HepG2 (cell line): ENCODE measurements around the gene LAMA5. TPM values are rescaled to one million over a fixed set of nuclear protein-coding genes. Genes with fewer than 3 reads are reported as not detected.

Source experiments
- BRD4 ChIP-seq: sonication (generic); formaldehyde crosslinking; IDR thresholded peaks from 2 replicates; pipeline ENCODE4 v1.4.0; 2020; ENCODE audit warnings: missing genetic modification reagents
- GTF2F1 ChIP-seq: fragments of 150-350 bp; IDR thresholded peaks from 2 replicates; pipeline ENCODE4 v1.6.1; 2014; ENCODE audit warnings: low read length
- HHEX ChIP-seq: IDR thresholded peaks from 2 replicates; pipeline ENCODE4 v1.6.1; 2016; ENCODE audit warnings: control low read depth
- MYNN ChIP-seq: sonication (generic); formaldehyde crosslinking; IDR thresholded peaks from 2 replicates; pipeline ENCODE4 v1.4.0; 2020; ENCODE audit warnings: mild to moderate bottlenecking, low read depth, missing genetic modification reagents
- NRL ChIP-seq: sonication (generic); formaldehyde crosslinking; IDR thresholded peaks from 2 replicates; pipeline ENCODE4 v1.5.0; 2020; ENCODE audit warnings: missing genetic modification reagents, mild to moderate bottlenecking, moderate library complexity, borderline replicate concordance
- RCOR2 ChIP-seq: IDR thresholded peaks from 2 replicates; pipeline ENCODE4 v1.6.1; 2016; ENCODE audit warnings: missing biosample characterization, missing genetic modification reagents
- SAFB2 ChIP-seq: sonication (generic); formaldehyde crosslinking; IDR thresholded peaks from 2 replicates; pipeline ENCODE4 v1.5.1; 2020; ENCODE audit warnings: missing genetic modification reagents, low read depth, mild to moderate bottlenecking, borderline replicate concordance
- SETDB1 ChIP-seq: sonication (generic); formaldehyde crosslinking; IDR thresholded peaks from 2 replicates; pipeline ENCODE4 v1.5.1; 2020; ENCODE audit warnings: missing genetic modification reagents, mild to moderate bottlenecking, borderline replicate concordance
- ZNF136 ChIP-seq: sonication (generic); formaldehyde crosslinking; IDR thresholded peaks from 2 replicates; pipeline ENCODE4 v1.8.1; 2022; ENCODE audit warnings: low read depth, mild to moderate bottlenecking, moderate library complexity, missing genetic modification reagents
- ZNF256 ChIP-seq: sonication (generic); formaldehyde crosslinking; conservative IDR thresholded peaks from 2 replicates; pipeline ENCODE4 v1.4.0; 2020; ENCODE audit warnings: missing genetic modification reagents
- ZNF337 ChIP-seq: sonication (generic); formaldehyde crosslinking; IDR thresholded peaks from 2 replicates; pipeline ENCODE4 v1.5.1; 2020; ENCODE audit warnings: missing genetic modification reagents, low read depth, mild to moderate bottlenecking, borderline replicate concordance
- ZNF343 ChIP-seq: sonication (generic); formaldehyde crosslinking; IDR thresholded peaks from 2 replicates; pipeline ENCODE4 v1.4.0; 2020; ENCODE audit warnings: mild to moderate bottlenecking, missing genetic modification reagents
- ZNF367 ChIP-seq: sonication (generic); formaldehyde crosslinking; IDR thresholded peaks from 2 replicates; pipeline ENCODE4 v1.4.0; 2020; ENCODE audit warnings: missing genetic modification reagents, borderline replicate concordance
- ZNF510 ChIP-seq: sonication (generic); formaldehyde crosslinking; IDR thresholded peaks from 2 replicates; pipeline ENCODE4 v1.4.0; 2020; ENCODE audit warnings: low read depth, mild to moderate bottlenecking, missing genetic modification reagents
- ZNF562 ChIP-seq: sonication (generic); formaldehyde crosslinking; IDR thresholded peaks from 2 replicates; pipeline ENCODE4 v1.8.0; 2022; ENCODE audit warnings: missing genetic modification reagents, borderline replicate concordance
- ZNF644 ChIP-seq: IDR thresholded peaks from 2 replicates; pipeline ENCODE4 v1.6.1; 2016; ENCODE audit warnings: low read depth
- ZNF766 ChIP-seq: sonication (generic); formaldehyde crosslinking; IDR thresholded peaks from 2 replicates; pipeline ENCODE4 v1.5.0; 2020; ENCODE audit warnings: missing genetic modification reagents, borderline replicate concordance
- ZNF841 ChIP-seq: sonication (generic); formaldehyde crosslinking; IDR thresholded peaks from 2 replicates; pipeline ENCODE4 v1.8.1; 2023; ENCODE audit warnings: missing genetic modification reagents, borderline replicate concordance
- polyA plus RNA-seq, 8 experiments: library from polyadenylated mRNA; depleted of rRNA in 3 of 8; stranded (reverse) in 7 of 8; unstranded in 1 of 8; fragments of >200 nt; fragmentation: Illumina TruSeq in 4 of 8; extraction: Trizol in 4 of 8; gene quantifications; 2 replicates each; pipeline versions ENCODE4 v1.2.1 to v1.2.3, GENCODE V29; 2011 to 2016; ENCODE audit warnings: low read depth in 4 of 8, missing spikeins in 1 of 8, mixed read lengths in 1 of 8; ENCODE audit not compliant: insufficient read depth in 1 of 8
- total RNA-seq, 5 experiments: library from RNA; depleted of rRNA; stranded (reverse); fragments of >200 nt; fragmentation: Illumina TruSeq; extraction: Trizol; gene quantifications; 2 replicates each; pipeline ENCODE4 v1.2.3, GENCODE V29; 2016; ENCODE audit warnings: low read depth in 1 of 5
- TF ChIP-seq, protein P1 (sequence below): sonication (generic); formaldehyde crosslinking; IDR thresholded peaks from 2 replicates; pipeline ENCODE4 v1.9.0; 2022; ENCODE audit warnings: low read depth, missing genetic modification reagents
- TF ChIP-seq, protein P2 (sequence below): sonication (generic); formaldehyde crosslinking; IDR thresholded peaks from 2 replicates; pipeline ENCODE4 v1.8.0; 2023; ENCODE audit warnings: mild to moderate bottlenecking, missing genetic modification reagents
- TF ChIP-seq, protein P3 (sequence below): sonication (generic); formaldehyde crosslinking; IDR thresholded peaks from 2 replicates; pipeline ENCODE4 v1.4.0; 2020; ENCODE audit warnings: missing genetic modification reagents
- TF ChIP-seq, protein P4 (sequence below): sonication (generic); formaldehyde crosslinking; IDR thresholded peaks from 2 replicates; pipeline ENCODE4 v1.8.0; 2022; ENCODE audit warnings: mild to moderate bottlenecking, missing genetic modification reagents, borderline replicate concordance

The LAMA5 gene
- total and polyA plus RNA-seq, 2 of the 13 experiments (the other 11 are each of a cell fraction or from before 2014, with no cell fraction given): 21.0 to 44.7 TPM

DNA sequence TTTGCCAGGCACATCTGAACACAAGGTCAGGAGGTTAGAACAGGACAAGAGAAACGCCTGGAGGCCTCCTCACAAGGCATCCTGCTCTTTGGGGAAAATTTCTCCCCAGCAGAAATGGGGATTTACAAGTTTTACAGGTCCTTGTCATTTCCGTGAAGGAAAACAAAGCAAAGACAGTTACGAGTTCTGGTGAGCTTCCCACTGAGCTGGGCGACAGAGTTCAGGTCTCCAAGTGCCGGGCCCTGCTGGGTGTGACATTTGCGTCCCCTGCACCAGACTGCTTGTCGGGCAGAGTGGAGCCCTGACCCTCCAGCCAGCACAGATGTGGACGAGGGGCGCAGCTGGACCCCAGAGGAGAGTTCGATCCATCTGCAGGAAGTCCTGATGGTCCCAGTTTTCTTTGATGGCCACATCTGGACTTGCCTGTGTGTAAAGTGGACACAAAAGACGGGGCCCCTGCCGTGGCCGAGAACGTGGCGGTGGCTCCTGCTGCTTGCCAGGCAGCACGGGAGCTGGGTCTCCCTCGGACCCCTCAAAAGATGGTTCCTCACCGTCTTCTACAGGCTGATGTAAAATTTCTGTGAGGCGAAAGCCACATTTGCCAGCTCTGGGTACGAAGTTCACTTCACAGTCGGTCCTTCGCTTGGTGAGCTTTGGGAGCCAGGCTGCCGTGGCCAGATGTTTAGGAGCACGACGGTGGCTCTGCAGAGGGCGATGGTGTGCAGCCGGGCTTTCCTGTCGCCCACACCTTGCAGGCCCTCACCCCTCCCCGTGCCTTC is 69.5 kb downstream of the LAMA5 start (continued):
- no peak for TF ChIP-seq ZNF766 (CRISPR knock-in tag)
- TF ChIP-seq, protein P1, sequence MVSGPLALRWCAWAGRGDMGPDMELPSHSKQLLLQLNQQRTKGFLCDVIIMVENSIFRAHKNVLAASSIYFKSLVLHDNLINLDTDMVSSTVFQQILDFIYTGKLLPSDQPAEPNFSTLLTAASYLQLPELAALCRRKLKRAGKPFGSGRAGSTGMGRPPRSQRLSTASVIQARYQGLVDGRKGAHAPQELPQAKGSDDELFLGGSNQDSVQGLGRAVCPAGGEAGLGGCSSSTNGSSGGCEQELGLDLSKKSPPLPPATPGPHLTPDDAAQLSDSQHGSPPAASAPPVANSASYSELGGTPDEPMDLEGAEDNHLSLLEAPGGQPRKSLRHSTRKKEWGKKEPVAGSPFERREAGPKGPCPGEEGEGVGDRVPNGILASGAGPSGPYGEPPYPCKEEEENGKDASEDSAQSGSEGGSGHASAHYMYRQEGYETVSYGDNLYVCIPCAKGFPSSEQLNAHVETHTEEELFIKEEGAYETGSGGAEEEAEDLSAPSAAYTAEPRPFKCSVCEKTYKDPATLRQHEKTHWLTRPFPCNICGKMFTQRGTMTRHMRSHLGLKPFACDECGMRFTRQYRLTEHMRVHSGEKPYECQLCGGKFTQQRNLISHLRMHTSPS: no peak
- TF ChIP-seq, protein P2, sequence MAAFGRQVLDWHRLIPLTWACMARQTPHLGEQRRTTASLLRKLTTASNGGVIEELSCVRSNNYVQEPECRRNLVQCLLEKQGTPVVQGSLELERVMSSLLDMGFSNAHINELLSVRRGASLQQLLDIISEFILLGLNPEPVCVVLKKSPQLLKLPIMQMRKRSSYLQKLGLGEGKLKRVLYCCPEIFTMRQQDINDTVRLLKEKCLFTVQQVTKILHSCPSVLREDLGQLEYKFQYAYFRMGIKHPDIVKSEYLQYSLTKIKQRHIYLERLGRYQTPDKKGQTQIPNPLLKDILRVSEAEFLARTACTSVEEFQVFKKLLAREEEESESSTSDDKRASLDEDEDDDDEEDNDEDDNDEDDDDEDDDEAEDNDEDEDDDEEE: no peak
- TF ChIP-seq ZNF367 (CRISPR knock-in tag): no peak
- TF ChIP-seq ZNF256 (CRISPR knock-in tag): no peak
- no peak for TF ChIP-seq ZNF841 (CRISPR knock-in tag)
- no peak for TF ChIP-seq MYNN
- TF ChIP-seq, protein P3, sequence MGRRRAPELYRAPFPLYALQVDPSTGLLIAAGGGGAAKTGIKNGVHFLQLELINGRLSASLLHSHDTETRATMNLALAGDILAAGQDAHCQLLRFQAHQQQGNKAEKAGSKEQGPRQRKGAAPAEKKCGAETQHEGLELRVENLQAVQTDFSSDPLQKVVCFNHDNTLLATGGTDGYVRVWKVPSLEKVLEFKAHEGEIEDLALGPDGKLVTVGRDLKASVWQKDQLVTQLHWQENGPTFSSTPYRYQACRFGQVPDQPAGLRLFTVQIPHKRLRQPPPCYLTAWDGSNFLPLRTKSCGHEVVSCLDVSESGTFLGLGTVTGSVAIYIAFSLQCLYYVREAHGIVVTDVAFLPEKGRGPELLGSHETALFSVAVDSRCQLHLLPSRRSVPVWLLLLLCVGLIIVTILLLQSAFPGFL (CRISPR knock-in tag): no peak
- TF ChIP-seq HHEX (CRISPR knock-in tag): no peak
- no peak for TF ChIP-seq BRD4 (CRISPR knock-in tag)
- TF ChIP-seq ZNF136: no peak
- no peak for TF ChIP-seq ZNF510 (CRISPR knock-in tag)
- TF ChIP-seq GTF2F1: no peak
- TF ChIP-seq, protein P4, sequence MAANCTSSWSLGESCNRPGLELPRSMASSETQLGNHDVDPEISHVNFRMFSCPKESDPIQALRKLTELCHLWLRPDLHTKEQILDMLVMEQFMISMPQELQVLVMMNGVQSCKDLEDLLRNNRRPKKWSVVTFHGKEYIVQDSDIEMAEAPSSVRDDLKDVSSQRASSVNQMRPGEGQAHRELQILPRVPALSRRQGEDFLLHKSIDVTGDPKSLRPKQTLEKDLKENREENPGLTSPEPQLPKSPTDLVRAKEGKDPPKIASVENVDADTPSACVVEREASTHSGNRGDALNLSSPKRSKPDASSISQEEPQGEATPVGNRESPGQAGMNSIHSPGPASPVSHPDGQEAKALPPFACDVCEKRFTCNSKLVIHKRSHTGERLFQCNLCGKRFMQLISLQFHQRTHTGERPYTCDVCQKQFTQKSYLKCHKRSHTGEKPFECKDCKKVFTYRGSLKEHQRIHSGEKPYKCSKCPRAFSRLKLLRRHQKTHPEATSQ: no peak
- no peak for TF ChIP-seq ZNF644 (CRISPR knock-in tag)
- TF ChIP-seq ZNF562: no peak
- TF ChIP-seq RCOR2 (CRISPR knock-in tag): no peak
- no peak for TF ChIP-seq ZNF337 (CRISPR knock-in tag)
- no peak for TF ChIP-seq SETDB1 (CRISPR knock-in tag)
- no peak for TF ChIP-seq ZNF343
- no peak for TF ChIP-seq NRL
- no peak for TF ChIP-seq SAFB2 (CRISPR knock-in tag)
